Activated T-helper 17 cell treated with anti-CD3 and anti-CD28 coated beads, Interleukin-2, amount 50 U/mL, for 72 hours (primary cell): ENCODE data around the gene TMPRSS4. TPM values are rescaled to one million over a fixed set of nuclear protein-coding genes. Genes with fewer than 3 reads are reported as not detected.

Experiments used
- ATAC-seq: fragments of 150-1000 bp; cut with Tn5 transposase; replicated peaks from 2 replicates; pipeline ENCODE4 v1.10.0; 2021; ENCODE audit warnings: mild to moderate bottlenecking, moderate library complexity
- H3K27ac Mint-ChIP-seq: one replicate; pipeline ENCODE4 v1.8.0; 2022; ENCODE audit warnings: mixed read lengths
- H3K27me3 Mint-ChIP-seq: one replicate; pipeline ENCODE4 v1.8.0; 2022; ENCODE audit warnings: mixed read lengths
- H3K36me3 Mint-ChIP-seq: one replicate; pipeline ENCODE4 v1.8.0; 2022; ENCODE audit warnings: low read depth, mild to moderate bottlenecking, mixed read lengths
- H3K4me1 Mint-ChIP-seq: one replicate; pipeline ENCODE4 v1.8.0; 2022; ENCODE audit warnings: mixed read lengths
- H3K4me3 Mint-ChIP-seq: one replicate; pipeline ENCODE4 v1.8.0; 2022; ENCODE audit warnings: mild to moderate bottlenecking, mixed read lengths
- H3K9me3 Mint-ChIP-seq: one replicate; pipeline ENCODE4 v1.8.0; 2022; ENCODE audit warnings: mixed read lengths
- total RNA-seq, 2 donors: library from RNA; stranded (reverse); gene quantifications; one replicate each; pipeline ENCODE4 v1.2.3, GENCODE V29; 2022

TMPRSS4 gene
- total RNA-seq, 2 donors from 2014 or later, result 0.11 TPM; not detected in 1

- no peak overlapping the region for H3K27ac Mint-ChIP-seq
- no peak overlapping the region for H3K4me3 Mint-ChIP-seq
- no peaks in the 10 kb centered on the region for H3K9me3 Mint-ChIP-seq
- H3K4me1 Mint-ChIP-seq, result no peaks in the 10 kb centered on the region
- no peak for ATAC-seq
- peaks cover 10% of the 10 kb centered on the region for H3K27me3 Mint-ChIP-seq
- no peaks in the 10 kb centered on the region for H3K36me3 Mint-ChIP-seq
Measured at GRCh38 chr11:118099838-118100556, 23.1 kb downstream of the TMPRSS4 start.

DNA sequence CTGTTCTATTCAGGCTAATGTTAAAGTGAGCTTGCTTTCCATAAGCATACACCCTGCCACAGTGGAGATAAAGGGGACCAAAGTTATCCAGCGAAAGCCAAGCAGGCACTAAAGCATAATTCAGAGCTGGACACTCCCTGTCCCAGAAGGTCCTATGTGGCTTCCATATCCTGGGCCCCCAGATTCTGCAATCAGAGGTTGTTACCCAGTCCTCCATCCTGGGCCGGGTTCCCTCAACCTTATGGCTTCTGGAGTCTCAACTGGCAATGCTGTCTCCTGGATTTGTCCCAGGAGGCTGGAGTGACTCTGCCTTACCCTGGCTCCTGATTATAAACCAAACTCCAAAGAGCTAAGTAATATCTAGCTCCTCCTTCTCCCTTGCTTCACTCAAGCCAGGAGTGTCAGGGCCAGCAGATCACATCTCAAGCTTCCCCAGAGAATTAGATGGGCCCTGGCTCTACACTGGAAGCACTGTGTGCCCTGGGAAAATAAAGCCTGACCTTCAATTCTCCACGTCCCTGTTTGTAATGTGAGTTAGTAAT is 23.9 kb downstream of the TMPRSS4 start:
- H3K9me3 Mint-ChIP-seq, result no peaks in the 10 kb centered on the region

DNA sequence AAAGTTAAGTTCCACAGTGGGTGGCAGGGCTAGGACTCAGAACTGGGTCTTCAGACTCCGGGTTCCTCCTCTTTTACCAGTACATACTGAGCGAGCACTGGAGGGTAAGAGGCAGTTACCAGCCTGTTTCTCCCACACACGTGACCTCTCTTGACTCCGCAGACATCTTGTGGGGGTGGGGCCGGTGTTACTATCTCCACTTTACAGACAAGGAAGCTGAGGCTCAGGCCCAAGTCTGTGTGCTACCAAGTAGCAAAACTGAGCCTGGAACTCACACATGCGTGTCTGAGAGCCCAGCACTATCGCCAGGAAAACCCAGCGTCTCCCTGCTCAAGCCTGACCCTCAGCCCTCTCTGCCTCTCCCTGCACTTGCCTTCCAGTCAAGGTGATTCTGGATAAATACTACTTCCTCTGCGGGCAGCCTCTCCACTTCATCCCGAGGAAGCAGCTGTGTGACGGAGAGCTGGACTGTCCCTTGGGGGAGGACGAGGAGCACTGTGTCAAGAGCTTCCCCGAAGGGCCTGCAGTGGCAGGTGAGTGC is 25.9 kb downstream of the TMPRSS4 start:
- peaks cover 6% of the 10 kb centered on the region for H3K27me3 Mint-ChIP-seq
- H3K27ac Mint-ChIP-seq, result no peak overlapping the region
- ATAC-seq, result no peak
- H3K36me3 Mint-ChIP-seq, result no peaks in the 10 kb centered on the region
- no peaks in the 10 kb centered on the region for H3K9me3 Mint-ChIP-seq
- no peaks in the 10 kb centered on the region for H3K4me1 Mint-ChIP-seq
- H3K4me3 Mint-ChIP-seq, result no peak overlapping the region

More for the DNA sequence above, 23.9 kb downstream of the TMPRSS4 start:
- peaks cover 10% of the 10 kb centered on the region for H3K27me3 Mint-ChIP-seq
- ATAC-seq, result no peak
- no peaks in the 10 kb centered on the region for H3K36me3 Mint-ChIP-seq
- H3K4me1 Mint-ChIP-seq, result no peaks in the 10 kb centered on the region
- no peak overlapping the region for H3K4me3 Mint-ChIP-seq
- H3K27ac Mint-ChIP-seq, result no peak overlapping the region

GRCh38 chr11:118104491-118104890 is 27.6 kb downstream of the TMPRSS4 start:
- H3K27me3 Mint-ChIP-seq, result peaks cover 3% of the 10 kb centered on the region
- H3K9me3 Mint-ChIP-seq, result no peaks in the 10 kb centered on the region
- H3K36me3 Mint-ChIP-seq, result no peaks in the 10 kb centered on the region
- no peaks in the 10 kb centered on the region for H3K4me1 Mint-ChIP-seq
- H3K27ac Mint-ChIP-seq, result no peak overlapping the region
- no peak for ATAC-seq
- H3K4me3 Mint-ChIP-seq, result no peak overlapping the region

GRCh38 chr11:118105657-118106305 is 28.9 kb downstream of the TMPRSS4 start:
- H3K9me3 Mint-ChIP-seq, result no peaks in the 10 kb centered on the region
- H3K27me3 Mint-ChIP-seq, result peaks cover 3% of the 10 kb centered on the region
- no peak for ATAC-seq
- no peak overlapping the region for H3K4me3 Mint-ChIP-seq
- H3K27ac Mint-ChIP-seq, result no peak overlapping the region
- H3K36me3 Mint-ChIP-seq, result no peaks in the 10 kb centered on the region
- no peaks in the 10 kb centered on the region for H3K4me1 Mint-ChIP-seq

DNA sequence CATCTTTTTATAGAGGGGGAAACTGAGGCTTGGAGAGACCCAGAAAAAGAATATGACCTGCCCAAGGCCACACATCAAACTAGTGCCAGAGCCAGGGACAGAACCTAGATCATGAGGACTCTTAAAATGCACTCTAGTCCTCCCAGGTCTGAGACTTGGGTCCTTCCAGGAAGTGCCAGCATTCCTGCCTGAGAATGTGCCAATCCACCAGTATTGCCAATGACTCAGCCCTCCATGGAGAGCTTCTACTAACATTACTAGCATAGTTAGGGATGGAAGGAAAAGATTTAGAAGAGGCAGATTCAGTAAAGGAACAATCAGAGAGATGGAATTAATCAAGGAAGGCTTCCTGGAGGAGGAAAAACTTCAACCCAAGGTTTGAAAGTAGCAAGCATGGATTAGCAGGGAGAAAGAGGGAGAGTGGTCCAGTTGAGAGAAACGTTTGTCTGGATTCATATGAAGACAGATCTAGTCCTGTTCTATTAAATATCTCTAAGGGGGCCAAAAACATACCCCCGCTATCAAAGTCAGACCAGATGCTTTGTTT is 30.0 kb downstream of the TMPRSS4 start:
- no peaks in the 10 kb centered on the region for H3K4me1 Mint-ChIP-seq
- H3K27ac Mint-ChIP-seq, result no peak overlapping the region
- peaks cover 3% of the 10 kb centered on the region for H3K27me3 Mint-ChIP-seq
- no peaks in the 10 kb centered on the region for H3K9me3 Mint-ChIP-seq
- ATAC-seq, result no peak
- no peak overlapping the region for H3K4me3 Mint-ChIP-seq
- H3K36me3 Mint-ChIP-seq, result no peaks in the 10 kb centered on the region

GRCh38 chr11:118108513-118108912 is 31.6 kb downstream of the TMPRSS4 start:
- H3K4me1 Mint-ChIP-seq, result no peaks in the 10 kb centered on the region
- H3K36me3 Mint-ChIP-seq, result no peaks in the 10 kb centered on the region
- H3K4me3 Mint-ChIP-seq, result no peak overlapping the region
- ATAC-seq, result no peak
- no peak overlapping the region for H3K27ac Mint-ChIP-seq
- H3K9me3 Mint-ChIP-seq, result no peaks in the 10 kb centered on the region
- H3K27me3 Mint-ChIP-seq, result peaks cover 3% of the 10 kb centered on the region

DNA sequence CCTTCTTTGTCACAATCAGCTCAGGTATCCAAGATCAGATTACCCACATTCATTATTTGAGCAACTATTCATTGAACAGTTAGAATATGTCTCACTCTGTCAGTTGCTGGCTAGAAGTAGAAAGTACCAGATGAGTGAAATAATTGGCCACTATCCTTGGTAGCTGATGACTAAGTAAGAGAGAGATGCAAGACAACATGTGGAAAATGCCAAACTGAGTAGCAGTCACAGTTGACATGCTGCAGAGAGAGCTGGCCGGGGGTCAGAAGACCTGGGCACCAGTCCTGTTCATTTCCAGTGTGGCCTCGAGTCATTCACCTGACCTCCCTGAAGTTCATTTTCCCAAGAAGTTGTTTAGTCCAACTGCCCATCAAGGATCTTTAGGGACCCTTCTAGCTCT is 32.4 kb downstream of the TMPRSS4 start:
- Mint-ChIP-seq H3K27me3 (peaks cover 3% of the 10 kb centered on the region), H3K4me1 (no peaks in the 10 kb centered on the region), H3K4me3 (no peak overlapping the region), H3K27ac (no peak overlapping the region), H3K9me3 (no peaks in the 10 kb centered on the region), H3K36me3 (no peaks in the 10 kb centered on the region)
- no peak for ATAC-seq

GRCh38 chr11:118111019-118111743 is 34.3 kb downstream of the TMPRSS4 start:
- H3K36me3 Mint-ChIP-seq, result no peaks in the 10 kb centered on the region
- no peak overlapping the region for H3K27ac Mint-ChIP-seq
- H3K4me3 Mint-ChIP-seq, result no peak overlapping the region
- H3K4me1 Mint-ChIP-seq, result peaks cover 7% of the 10 kb centered on the region
- no peaks in the 10 kb centered on the region for H3K9me3 Mint-ChIP-seq
- peaks cover 9% of the 10 kb centered on the region for H3K27me3 Mint-ChIP-seq
- no peak for ATAC-seq

GRCh38 chr11:118111744-118112035 is 34.8 kb downstream of the TMPRSS4 start:
- Mint-ChIP-seq H3K4me1 (peaks cover 7% of the 10 kb centered on the region), H3K4me3 (no peak overlapping the region), H3K9me3 (no peaks in the 10 kb centered on the region), H3K27me3 (peaks cover 9% of the 10 kb centered on the region), H3K27ac (no peak overlapping the region), H3K36me3 (no peaks in the 10 kb centered on the region)
- ATAC-seq, result no peak

DNA sequence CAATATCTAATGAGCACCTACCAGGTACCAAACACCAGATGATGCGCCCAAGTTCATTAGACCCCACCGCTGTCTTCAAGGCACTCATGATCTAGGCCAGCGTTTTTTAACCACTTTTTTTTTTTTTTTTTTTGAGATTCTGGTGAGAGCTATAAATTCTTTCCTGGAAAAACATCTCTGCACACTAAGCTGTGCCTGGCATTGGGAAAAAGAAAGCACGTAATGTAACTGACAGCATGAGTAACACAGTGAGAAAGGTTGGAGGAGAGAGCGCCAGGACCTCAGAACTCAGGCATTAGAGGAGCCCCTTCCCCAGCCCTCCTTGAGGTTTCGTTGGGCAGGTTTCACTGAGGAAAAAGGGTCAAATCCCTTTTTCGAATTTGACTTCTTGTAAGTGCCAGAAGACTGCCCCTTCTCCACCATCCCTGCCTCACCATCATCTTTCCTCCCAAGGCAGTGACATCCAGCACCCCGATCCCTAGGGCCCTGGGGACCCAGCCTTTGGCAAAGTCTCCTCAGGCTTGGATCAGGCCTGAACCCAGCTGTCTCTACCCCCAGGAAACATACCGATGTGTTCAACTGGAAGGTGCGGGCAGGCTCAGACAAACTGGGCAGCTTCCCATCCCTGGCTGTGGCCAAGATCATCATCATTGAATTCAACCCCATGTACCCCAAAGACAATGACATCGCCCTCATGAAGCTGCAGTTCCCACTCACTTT is 36.0 kb downstream of the TMPRSS4 start:
- Mint-ChIP-seq H3K36me3 (no peaks in the 10 kb centered on the region), H3K27ac (no peak overlapping the region), H3K9me3 (no peaks in the 10 kb centered on the region), H3K4me3 (no peak overlapping the region), H3K4me1 (peaks cover 7% of the 10 kb centered on the region), H3K27me3 (peaks cover 9% of the 10 kb centered on the region)
- no peak for ATAC-seq

DNA sequence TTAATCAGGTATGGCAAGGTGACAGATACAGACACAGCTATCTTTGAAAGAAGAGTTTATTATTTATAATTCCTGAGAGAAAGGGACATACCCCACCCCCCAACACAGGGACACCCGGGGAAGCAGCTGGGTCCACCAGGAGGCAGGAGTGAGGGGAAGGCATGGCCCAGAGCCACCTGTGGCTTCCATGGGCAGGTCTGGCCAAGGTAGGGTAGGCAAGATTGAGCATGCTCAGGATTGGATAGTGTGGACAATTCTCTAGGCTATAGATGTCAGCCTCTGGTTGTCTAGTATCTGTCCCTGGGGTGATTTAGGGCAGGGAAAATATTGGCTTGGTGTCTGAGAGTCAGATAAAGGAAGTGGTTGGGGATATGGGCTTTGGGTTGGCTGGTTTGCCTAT is 37.4 kb downstream of the TMPRSS4 start:
- peaks cover 14% of the 10 kb centered on the region for H3K27me3 Mint-ChIP-seq
- no peak overlapping the region for H3K4me3 Mint-ChIP-seq
- no peaks in the 10 kb centered on the region for H3K9me3 Mint-ChIP-seq
- no peaks in the 10 kb centered on the region for H3K36me3 Mint-ChIP-seq
- peaks cover 7% of the 10 kb centered on the region for H3K4me1 Mint-ChIP-seq
- H3K27ac Mint-ChIP-seq, result no peak overlapping the region
- ATAC-seq, result no peak

GRCh38 chr11:118115048-118115447 is 38.2 kb downstream of the TMPRSS4 start:
- H3K4me1 Mint-ChIP-seq, result peaks cover 7% of the 10 kb centered on the region
- H3K9me3 Mint-ChIP-seq, result no peaks in the 10 kb centered on the region
- H3K4me3 Mint-ChIP-seq, result no peak overlapping the region
- H3K36me3 Mint-ChIP-seq, result no peaks in the 10 kb centered on the region
- H3K27ac Mint-ChIP-seq, result no peak overlapping the region
- peaks cover 14% of the 10 kb centered on the region for H3K27me3 Mint-ChIP-seq
- ATAC-seq, result no peak
